GM23338 (cell line): ENCODE measurements around the gene THSD1. TPM values are rescaled to one million over a fixed set of nuclear protein-coding genes. Genes with fewer than 3 reads are reported as not detected.
"Not testable (repeated sequence)": the region's sequence is repeated elsewhere in the genome, so short reads cannot be mapped to it uniquely, and the experiment has no call there.

ENCODE experiments used
- ATAC-seq: fragments of 200-7000 bp; cut with Tn5 transposase; 3 replicates; pipeline ENCODE4 v1.9.1; 2020
- DNase-seq: peaks from one replicate; pipeline ENCODE4 v3.0.0-alpha.2; 2015; ENCODE audit warnings: low spot score
- H2AFZ ChIP-seq: fragments of 200-600 bp; sonication (generic); 2 replicates; pipeline ENCODE4 v1.8.0; 2016; ENCODE audit warnings: antibody characterized with exemption, mild to moderate bottlenecking, moderate library complexity
- H3F3A ChIP-seq: fragments of 200-600 bp; sonication (generic); replicated peaks from 2 replicates; pipeline ENCODE4 v1.8.0; 2017; ENCODE audit warnings: antibody characterized with exemption, mixed run types, low read depth
- H3K27ac ChIP-seq: fragments of 200-600 bp; sonication (generic); 2 replicates; pipeline ENCODE4 v1.6.1; 2016; ENCODE audit warnings: low read depth
- H3K27me3 ChIP-seq: fragments of 200-600 bp; sonication (generic); 2 replicates; pipeline ENCODE4 v1.8.0; 2016; ENCODE audit warnings: mild to moderate bottlenecking, mixed run types, moderate library complexity; ENCODE audit not compliant: insufficient read depth
- H3K36me3 ChIP-seq: fragments of 200-600 bp; sonication (generic); 2 replicates; pipeline ENCODE4 v1.8.0; 2016; ENCODE audit warnings: mild to moderate bottlenecking; ENCODE audit not compliant: insufficient read depth
- H3K4me1 ChIP-seq: fragments of 200-600 bp; sonication (generic); 2 replicates; pipeline ENCODE4 v1.8.0; 2016; ENCODE audit warnings: mild to moderate bottlenecking, moderate library complexity; ENCODE audit not compliant: insufficient read depth
- H3K4me2 ChIP-seq: fragments of 200-600 bp; sonication (generic); 2 replicates; pipeline ENCODE4 v1.7.1; 2017; ENCODE audit warnings: mixed run types
- H3K4me3 ChIP-seq: fragments of 200-600 bp; sonication (generic); 2 replicates; pipeline ENCODE4 v1.6.1; 2016; ENCODE audit warnings: mixed run types
- H3K79me2 ChIP-seq: fragments of 200-600 bp; sonication (generic); replicated peaks from 2 replicates; pipeline ENCODE4 v1.8.0; 2017; ENCODE audit warnings: mild to moderate bottlenecking; ENCODE audit not compliant: insufficient read depth
- H3K9me2 ChIP-seq: fragments of 200-600 bp; sonication (generic); 2 replicates; pipeline ENCODE4 v1.8.0; 2017; ENCODE audit not compliant: insufficient read depth
- H4K20me1 ChIP-seq: fragments of 200-600 bp; sonication (generic); replicated peaks from 2 replicates; pipeline ENCODE4 v1.8.0; 2017; ENCODE audit warnings: mild to moderate bottlenecking; ENCODE audit not compliant: insufficient read depth
- H3K27ac Mint-ChIP-seq: 2 replicates; pipeline ENCODE4 v1.8.0; 2020; ENCODE audit warnings: inconsistent platforms, mild to moderate bottlenecking, moderate library complexity, mixed read lengths
- H3K27me3 Mint-ChIP-seq: 3 replicates; pipeline ENCODE4 v1.8.0; 2022; ENCODE audit warnings: low read depth, mild to moderate bottlenecking, moderate library complexity, mixed read lengths, inconsistent platforms; ENCODE audit not compliant: insufficient read depth, poor library complexity
- H3K36me3 Mint-ChIP-seq: 3 replicates; pipeline ENCODE4 v1.8.0; 2021; ENCODE audit warnings: low read depth, mild to moderate bottlenecking, inconsistent platforms, moderate library complexity, mixed read lengths
- H3K4me1 Mint-ChIP-seq: 3 replicates; pipeline ENCODE4 v1.8.0; 2020; ENCODE audit warnings: mild to moderate bottlenecking, inconsistent platforms, mixed read lengths
- H3K4me3 Mint-ChIP-seq: 3 replicates; pipeline ENCODE4 v1.8.0; 2021; ENCODE audit warnings: moderate library complexity, mild to moderate bottlenecking, inconsistent platforms, mixed read lengths
- H3K9me3 Mint-ChIP-seq: 3 replicates; pipeline ENCODE4 v1.8.0; 2020; ENCODE audit warnings: moderate library complexity, mild to moderate bottlenecking, inconsistent platforms, mixed read lengths
- CREB1 ChIP-seq: fragments of 250-450 bp; sonication (Bioruptor Pico); IDR thresholded peaks from 2 replicates; pipeline ENCODE4 v1.5.0; 2020; ENCODE audit warnings: low read depth, mild to moderate bottlenecking, moderate library complexity
- CTCF ChIP-seq, 2 experiments: fragments of 200-600 bp in 1 of 2; sonication (generic) in 1 of 2; conservative IDR thresholded peaks; 2 replicates each; pipeline versions ENCODE4 v1.5.1 to v1.6.1; 2016 to 2017; ENCODE audit warnings: antibody characterized with exemption in 2 of 2, low read depth in 2 of 2, mild to moderate bottlenecking in 2 of 2, moderate library complexity in 1 of 2
- ETS1 ChIP-seq: IDR thresholded peaks from 2 replicates; pipeline ENCODE4 v1.6.1; 2016; ENCODE audit warnings: antibody characterized with exemption
- EZH2phosphoT487 ChIP-seq: fragments of 200-600 bp; sonication (generic); IDR thresholded peaks from one replicate; pipeline ENCODE4 v1.8.1; 2018; ENCODE audit warnings: antibody characterized with exemption; ENCODE audit not compliant: unreplicated experiment
- NANOG ChIP-seq: IDR thresholded peaks from 2 replicates; pipeline ENCODE4 v1.6.1; 2016; ENCODE audit warnings: antibody characterized with exemption, borderline replicate concordance
- REST ChIP-seq: IDR thresholded peaks from one replicate; pipeline ENCODE4 v1.6.1; 2018; ENCODE audit warnings: antibody characterized with exemption; ENCODE audit not compliant: unreplicated experiment
- STAT1 ChIP-seq: IDR thresholded peaks from one replicate; pipeline ENCODE4 v1.6.1; 2016; ENCODE audit warnings: antibody characterized with exemption; ENCODE audit not compliant: unreplicated experiment
- ZNF114 ChIP-seq: fragments of 250-450 bp; sonication (Bioruptor Pico); IDR thresholded peaks from 2 replicates; pipeline ENCODE4 v1.5.0; 2020; ENCODE audit warnings: mild to moderate bottlenecking, moderate library complexity
- polyA plus RNA-seq: library from polyadenylated mRNA; unstranded; fragments of >200 nt; fragmentation: Nextera tagmentation; extraction: Ambion mirVana; gene quantifications from 2 replicates; pipeline ENCODE4 v1.2.1, GENCODE V29; 2016
- total RNA-seq: library from RNA; depleted of rRNA; stranded (reverse); fragments of >200 nt; shearing (Covaris generic); gene quantifications from 2 replicates; pipeline ENCODE4 v1.2.3, GENCODE V29; 2014

Gene THSD1
- total and polyA plus RNA-seq, 2 experiments from 2014 or later = 0.69 TPM; not detected in 1

GRCh38 chr13:52374389-52374788, 31.6 kb downstream of the THSD1 start:
- TF ChIP-seq STAT1 (no peak), CREB1 (CRISPR knock-in tag) (no peak), ETS1 (no peak), REST (no peak), EZH2phosphoT487 (no peak), ZNF114 (no peak), NANOG (no peak), CTCF (conservative IDR thresholded peaks at IDR 0.05; ENCODE audit: low read depth in 2 of 2) (no peak)
- Mint-ChIP-seq H3K9me3 (no peaks in the 10 kb centered on the region), H3K27ac (no peak overlapping the region), H3K4me1 (peaks cover 3% of the 10 kb centered on the region; the same call in 2 of the 3 replicates), H3K27me3 (no peaks in the 10 kb centered on the region), H3K36me3 (no peaks in the 10 kb centered on the region), H3K4me3 (no peak overlapping the region)
- Histone ChIP-seq H3K4me1 (no peaks in the 10 kb centered on the region), H4K20me1 (no peaks in the 10 kb centered on the region), H3K27me3 (no peaks in the 10 kb centered on the region), H3K9me2 (no peaks in the 10 kb centered on the region), H3K4me3 (no peak overlapping the region), H2AFZ (no peak overlapping the region), H3F3A (no peaks in the 10 kb centered on the region), H3K36me3 (no peaks in the 10 kb centered on the region), H3K4me2 (no peak overlapping the region), H3K79me2 (no peaks in the 10 kb centered on the region), H3K27ac (no peak overlapping the region)
- ATAC-seq (no peak), DNase-seq (no peak)

GRCh38 chr13:52373277-52373676, 32.7 kb downstream of the THSD1 start:
- H3K4me2 ChIP-seq, H3K9me2 ChIP-seq, H4K20me1 ChIP-seq, H3K27ac Mint-ChIP-seq, H2AFZ ChIP-seq, H3K79me2 ChIP-seq, ATAC-seq, H3K4me3 Mint-ChIP-seq, H3K36me3 ChIP-seq, H3F3A ChIP-seq, H3K27me3 Mint-ChIP-seq, DNase-seq, H3K36me3 Mint-ChIP-seq, H3K4me1 Mint-ChIP-seq, H3K27ac ChIP-seq, H3K4me1 ChIP-seq, H3K9me3 Mint-ChIP-seq, H3K27me3 ChIP-seq, H3K4me3 ChIP-seq: not testable (repeated sequence)
